Measurements from ENCODE around the gene COL18A1.

GRCh38 chr21:45470773-45471524, 66.0 kb downstream of the COL18A1 start:
- TF ChIP-seq, protein P1, sequence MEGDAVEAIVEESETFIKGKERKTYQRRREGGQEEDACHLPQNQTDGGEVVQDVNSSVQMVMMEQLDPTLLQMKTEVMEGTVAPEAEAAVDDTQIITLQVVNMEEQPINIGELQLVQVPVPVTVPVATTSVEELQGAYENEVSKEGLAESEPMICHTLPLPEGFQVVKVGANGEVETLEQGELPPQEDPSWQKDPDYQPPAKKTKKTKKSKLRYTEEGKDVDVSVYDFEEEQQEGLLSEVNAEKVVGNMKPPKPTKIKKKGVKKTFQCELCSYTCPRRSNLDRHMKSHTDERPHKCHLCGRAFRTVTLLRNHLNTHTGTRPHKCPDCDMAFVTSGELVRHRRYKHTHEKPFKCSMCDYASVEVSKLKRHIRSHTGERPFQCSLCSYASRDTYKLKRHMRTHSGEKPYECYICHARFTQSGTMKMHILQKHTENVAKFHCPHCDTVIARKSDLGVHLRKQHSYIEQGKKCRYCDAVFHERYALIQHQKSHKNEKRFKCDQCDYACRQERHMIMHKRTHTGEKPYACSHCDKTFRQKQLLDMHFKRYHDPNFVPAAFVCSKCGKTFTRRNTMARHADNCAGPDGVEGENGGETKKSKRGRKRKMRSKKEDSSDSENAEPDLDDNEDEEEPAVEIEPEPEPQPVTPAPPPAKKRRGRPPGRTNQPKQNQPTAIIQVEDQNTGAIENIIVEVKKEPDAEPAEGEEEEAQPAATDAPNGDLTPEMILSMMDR (IDR thresholded peaks at IDR 0.05), result no peak
- TF ChIP-seq POLR2AphosphoS5 (IDR thresholded peaks at IDR 0.05; ENCODE audit: low read depth, low read length) (no peak), TCF7L2 (IDR thresholded peaks at IDR 0.05; ENCODE audit: low read depth, low read length) (no peak), REST (IDR thresholded peaks at IDR 0.05; ENCODE audit: insufficient read depth in 1 of 2, low read depth in 2 of 2, low read length in 1 of 2) (no peak)

All from Panc1 (cell line).